ENCODE measurements around the gene DOK6. TPM values are rescaled to one million over a fixed set of nuclear protein-coding genes. Genes with fewer than 3 reads are reported as not detected.
"Not testable (repeated sequence)": the region's sequence is repeated elsewhere in the genome, so short reads cannot be mapped to it uniquely, and the experiment has no call there.

Gene DOK6
- total RNA-seq, 1 donor from 2014 or later, result 0.43 TPM

- Histone ChIP-seq H2AFZ (replicated peaks) (no peak overlapping the region), H3K9ac (no peak overlapping the region), H3K79me2 (ENCODE audit: low read depth) (no peaks in the 10 kb centered on the region), H3K9me3 (ENCODE audit: low read depth) (no peaks in the 10 kb centered on the region), H3K27me3 (no peaks in the 10 kb centered on the region), H3F3A (ENCODE audit: low read depth) (no peaks in the 10 kb centered on the region), H3K4me3 (no peak overlapping the region), H4K20me1 (ENCODE audit: low read depth) (no peaks in the 10 kb centered on the region), H3K4me1 (peaks cover 2% of the 10 kb centered on the region), H3K27ac (no peak overlapping the region), H3K4me2 (no peak overlapping the region), H3K36me3 (no peaks in the 10 kb centered on the region)
- H3K36me3 Mint-ChIP-seq, result no peaks in the 10 kb centered on the region
- no peaks in the 10 kb centered on the region for H3K9me3 Mint-ChIP-seq
- no peak overlapping the region for H3K4me3 Mint-ChIP-seq
- H3K4me1 Mint-ChIP-seq, result peaks cover 3% of the 10 kb centered on the region
- no peak overlapping the region for H3K27ac Mint-ChIP-seq
- no peak for DNase-seq (ENCODE audit: low spot score)
- H3K27me3 Mint-ChIP-seq (ENCODE audit: insufficient read depth, low read depth), result no peaks in the 10 kb centered on the region
- TF ChIP-seq EZH2phosphoT487 (IDR thresholded peaks at IDR 0.05), result no peak
- TF ChIP-seq EZH2 (IDR thresholded peaks at IDR 0.05), result no peak
- no peak for TF ChIP-seq CTCF (IDR thresholded peaks at IDR 0.05)
Observed at GRCh38 chr18:69658103-69658502, 257.4 kb downstream of the DOK6 start.

GRCh38 chr18:69658685-69659084 lies 258.0 kb downstream of the DOK6 start:
- Histone ChIP-seq H3K9ac (no peak overlapping the region), H3K27me3 (no peaks in the 10 kb centered on the region), H4K20me1 (ENCODE audit: low read depth) (no peaks in the 10 kb centered on the region), H3K27ac (no peak overlapping the region), H3K4me3 (no peak overlapping the region), H3K79me2 (ENCODE audit: low read depth) (no peaks in the 10 kb centered on the region), H3K4me2 (no peak overlapping the region), H3K36me3 (no peaks in the 10 kb centered on the region), H2AFZ (replicated peaks) (no peak overlapping the region), H3F3A (ENCODE audit: low read depth) (no peaks in the 10 kb centered on the region), H3K9me3 (ENCODE audit: low read depth) (no peaks in the 10 kb centered on the region), H3K4me1 (peaks cover 8% of the 10 kb centered on the region)
- Mint-ChIP-seq H3K9me3 (no peaks in the 10 kb centered on the region), H3K27me3 (ENCODE audit: insufficient read depth, low read depth) (no peaks in the 10 kb centered on the region), H3K36me3 (no peaks in the 10 kb centered on the region), H3K27ac (no peak overlapping the region), H3K4me1 (peaks cover 3% of the 10 kb centered on the region), H3K4me3 (no peak overlapping the region)
- no peak for DNase-seq (ENCODE audit: low spot score)
- TF ChIP-seq EZH2 (IDR thresholded peaks at IDR 0.05) (no peak), EZH2phosphoT487 (IDR thresholded peaks at IDR 0.05) (no peak), CTCF (IDR thresholded peaks at IDR 0.05) (no peak)

GRCh38 chr18:69659142-69659651 lies 258.5 kb downstream of the DOK6 start:
- H3K27ac ChIP-seq, result no peak overlapping the region
- no peaks in the 10 kb centered on the region for H3K36me3 ChIP-seq
- no peaks in the 10 kb centered on the region for H3K9me3 ChIP-seq (ENCODE audit: low read depth)
- DNase-seq (ENCODE audit: low spot score), result no peak
- H3K4me3 ChIP-seq, result no peak overlapping the region
- no peak overlapping the region for H3K4me2 ChIP-seq
- H3K4me1 Mint-ChIP-seq, result peaks cover 3% of the 10 kb centered on the region
- H3K4me3 Mint-ChIP-seq, result no peak overlapping the region
- no peak overlapping the region for H3K27ac Mint-ChIP-seq
- H3K27me3 ChIP-seq, result no peaks in the 10 kb centered on the region
- H4K20me1 ChIP-seq (ENCODE audit: low read depth), result no peaks in the 10 kb centered on the region
- no peaks in the 10 kb centered on the region for H3K27me3 Mint-ChIP-seq (ENCODE audit: insufficient read depth, low read depth)
- H3K4me1 ChIP-seq, result peaks cover 11% of the 10 kb centered on the region
- TF ChIP-seq EZH2phosphoT487 (IDR thresholded peaks at IDR 0.05), result no peak
- no peaks in the 10 kb centered on the region for H3K79me2 ChIP-seq (ENCODE audit: low read depth)
- no peaks in the 10 kb centered on the region for H3F3A ChIP-seq (ENCODE audit: low read depth)
- no peaks in the 10 kb centered on the region for H3K9me3 Mint-ChIP-seq
- H3K9ac ChIP-seq, result no peak overlapping the region
- H2AFZ ChIP-seq (replicated peaks), result no peak overlapping the region
- no peaks in the 10 kb centered on the region for H3K36me3 Mint-ChIP-seq

GRCh38 chr18:69662090-69662489 lies 261.4 kb downstream of the DOK6 start:
- not testable (repeated sequence) for H3K9me3 ChIP-seq (ENCODE audit: low read depth); H3K9me3 Mint-ChIP-seq; H3K27me3 Mint-ChIP-seq (ENCODE audit: insufficient read depth, low read depth); H3K27ac Mint-ChIP-seq; H3K27me3 ChIP-seq; DNase-seq (ENCODE audit: low spot score); H3K36me3 ChIP-seq; H4K20me1 ChIP-seq (ENCODE audit: low read depth); H3K9ac ChIP-seq; H3K4me3 Mint-ChIP-seq; H3K4me2 ChIP-seq; H3K4me3 ChIP-seq; H3K79me2 ChIP-seq (ENCODE audit: low read depth); H3K4me1 Mint-ChIP-seq; H3K36me3 Mint-ChIP-seq; H2AFZ ChIP-seq (replicated peaks); H3K27ac ChIP-seq; H3F3A ChIP-seq (ENCODE audit: low read depth)
- peaks cover 16% of the 10 kb centered on the region for H3K4me1 ChIP-seq
